ENCODE results near the gene GNG4. TPM values are rescaled to one million over a fixed set of nuclear protein-coding genes. Genes with fewer than 3 reads are reported as not detected.
A peak's percentile ranks its signal among the peaks of the same experiment; 100 is the strongest.

Gene GNG4
- total and polyA plus RNA-seq, 2 donors (not counting 1 experiment from before 2014, with no cell fraction given), result under 0.01 to 0.06 TPM

GRCh38 chr1:235652364-235652763, 2.8 kb upstream of the GNG4 start:
- Histone ChIP-seq H3K4me2 (ENCODE audit: extremely low read depth, insufficient read depth, low read length) (no peak overlapping the region), H3K27me3 (ENCODE audit: control insufficient read depth, insufficient read depth, low read length) (peaks cover 20% of the 10 kb centered on the region), H3K9ac (ENCODE audit: insufficient read depth, low read length) (no peak overlapping the region), H3K79me2 (ENCODE audit: control insufficient read depth, insufficient read depth, low read length) (no peaks in the 10 kb centered on the region), H2AFZ (ENCODE audit: low read length) (no peak overlapping the region), H3K36me3 (ENCODE audit: control insufficient read depth, insufficient read depth, low read length) (no peaks in the 10 kb centered on the region), H3K4me3 (replicated peaks in 1 of 4; ENCODE audit: control extremely low read depth in 1 of 4, insufficient read depth in 1 of 4, low read depth in 3 of 4, low read length in 4 of 4) (no peak overlapping the region), H3K9me3 (ENCODE audit: control insufficient read depth, insufficient read depth, low read depth, low read length) (no peaks in the 10 kb centered on the region), H4K20me1 (ENCODE audit: control insufficient read depth, extremely low read depth, insufficient read depth, low read length) (no peaks in the 10 kb centered on the region), H3K27ac (ENCODE audit: insufficient read depth, low read length) (no peak overlapping the region), H3K4me1 (ENCODE audit: control insufficient read depth, extremely low read depth, insufficient read depth, low read length) (no peaks in the 10 kb centered on the region)
- no peak for DNase-seq (ENCODE audit: low read depth in 2 of 2)
- TF ChIP-seq EZH2 (IDR thresholded peaks at IDR 0.05; ENCODE audit: low read length, missing control alignments) (no peak), CTCF (conservative IDR thresholded peaks at IDR 0.05 in 1 of 2, IDR thresholded peaks at IDR 0.05 in 1 of 2; ENCODE audit: low read depth in 1 of 2, low read length in 2 of 2) (no peak)

DNA sequence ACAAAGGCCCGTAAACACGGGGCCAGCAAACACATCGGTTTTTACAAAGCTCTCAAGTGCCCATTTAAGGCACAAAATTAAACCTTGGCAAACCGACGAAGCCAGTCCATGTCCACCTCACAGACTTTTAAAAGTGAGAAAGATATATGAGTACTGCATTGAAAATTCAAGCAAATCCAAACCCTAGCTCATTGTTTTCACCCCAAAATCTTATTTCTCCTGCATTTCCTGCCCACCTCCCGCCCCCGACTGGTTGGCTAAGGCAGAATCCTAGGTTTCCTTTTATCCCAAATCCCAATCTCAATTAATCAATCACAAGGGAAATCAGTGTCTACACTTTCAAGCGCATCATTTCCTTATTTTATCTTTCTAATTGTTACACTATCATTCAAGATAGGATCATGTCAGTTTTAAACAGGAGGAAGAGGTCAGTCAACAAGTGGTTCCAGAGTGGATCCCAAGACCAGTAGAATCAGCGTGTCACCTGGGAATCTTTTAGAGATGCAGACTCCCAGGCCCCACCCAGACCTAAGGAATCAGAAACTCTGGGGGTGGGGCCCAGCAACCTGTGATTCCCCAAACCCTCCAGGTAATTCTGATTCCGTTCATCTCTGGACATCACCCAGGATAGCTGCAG, 1.7 kb upstream of the GNG4 start:
- DNase-seq (ENCODE audit: low read depth in 2 of 2), result no peak
- no peaks in the 10 kb centered on the region for H3K9me3 ChIP-seq (ENCODE audit: control insufficient read depth, insufficient read depth, low read depth, low read length)
- peak overlapping the region; percentile 71 for H3K4me2 ChIP-seq (ENCODE audit: extremely low read depth, insufficient read depth, low read length)
- peak overlapping the region in 1 of 4 experiments; percentile 28 for H3K4me3 ChIP-seq (replicated peaks in 1 of 4; ENCODE audit: control extremely low read depth in 1 of 4, insufficient read depth in 1 of 4, low read depth in 3 of 4, low read length in 4 of 4)
- no peak overlapping the region for H2AFZ ChIP-seq (ENCODE audit: low read length)
- H3K4me1 ChIP-seq (ENCODE audit: control insufficient read depth, extremely low read depth, insufficient read depth, low read length), result no peaks in the 10 kb centered on the region
- peaks cover 21% of the 10 kb centered on the region for H3K27me3 ChIP-seq (ENCODE audit: control insufficient read depth, insufficient read depth, low read length)
- H3K27ac ChIP-seq (ENCODE audit: insufficient read depth, low read length), result no peak overlapping the region
- TF ChIP-seq EZH2 (IDR thresholded peaks at IDR 0.05; ENCODE audit: low read length, missing control alignments) (no peak), CTCF (conservative IDR thresholded peaks at IDR 0.05 in 1 of 2, IDR thresholded peaks at IDR 0.05 in 1 of 2; ENCODE audit: low read depth in 1 of 2, low read length in 2 of 2) (no peak)
- no peaks in the 10 kb centered on the region for H3K79me2 ChIP-seq (ENCODE audit: control insufficient read depth, insufficient read depth, low read length)
- no peaks in the 10 kb centered on the region for H4K20me1 ChIP-seq (ENCODE audit: control insufficient read depth, extremely low read depth, insufficient read depth, low read length)
- no peak overlapping the region for H3K9ac ChIP-seq (ENCODE audit: insufficient read depth, low read length)
- no peaks in the 10 kb centered on the region for H3K36me3 ChIP-seq (ENCODE audit: control insufficient read depth, insufficient read depth, low read length)

- peaks cover 21% of the 10 kb centered on the region for H3K27me3 ChIP-seq (ENCODE audit: control insufficient read depth, insufficient read depth, low read length)
- no peaks in the 10 kb centered on the region for H3K4me1 ChIP-seq (ENCODE audit: control insufficient read depth, extremely low read depth, insufficient read depth, low read length)
- H3K79me2 ChIP-seq (ENCODE audit: control insufficient read depth, insufficient read depth, low read length), result no peaks in the 10 kb centered on the region
- H4K20me1 ChIP-seq (ENCODE audit: control insufficient read depth, extremely low read depth, insufficient read depth, low read length), result no peaks in the 10 kb centered on the region
- peak in 1 of 2 donors; percentile 9 for DNase-seq (ENCODE audit: low read depth in 2 of 2)
- H3K4me3 ChIP-seq (replicated peaks in 1 of 4; ENCODE audit: control extremely low read depth in 1 of 4, insufficient read depth in 1 of 4, low read depth in 3 of 4, low read length in 4 of 4), result peak overlapping the region; percentile 14 to 44 (median 28)
- no peak overlapping the region for H3K27ac ChIP-seq (ENCODE audit: insufficient read depth, low read length)
- TF ChIP-seq CTCF (conservative IDR thresholded peaks at IDR 0.05 in 1 of 2, IDR thresholded peaks at IDR 0.05 in 1 of 2; ENCODE audit: low read depth in 1 of 2, low read length in 2 of 2), result no peak
- peak; percentile 92 for TF ChIP-seq EZH2 (IDR thresholded peaks at IDR 0.05; ENCODE audit: low read length, missing control alignments)
- H2AFZ ChIP-seq (ENCODE audit: low read length), result no peak overlapping the region
- H3K4me2 ChIP-seq (ENCODE audit: extremely low read depth, insufficient read depth, low read length), result peak overlapping the region; percentile 71
- H3K36me3 ChIP-seq (ENCODE audit: control insufficient read depth, insufficient read depth, low read length), result no peaks in the 10 kb centered on the region
- H3K9me3 ChIP-seq (ENCODE audit: control insufficient read depth, insufficient read depth, low read depth, low read length), result no peaks in the 10 kb centered on the region
- no peak overlapping the region for H3K9ac ChIP-seq (ENCODE audit: insufficient read depth, low read length)
Observed at GRCh38 chr1:235650341-235651169, 971 bp upstream of the GNG4 start.
